Measurements from ENCODE around the gene PEX14.

Gene PEX14

GRCh38 chr1:10620776-10621175 lies 146.0 kb downstream of the PEX14 start:
- no peak for DNase-seq (ENCODE audit: low spot score)

DNA sequence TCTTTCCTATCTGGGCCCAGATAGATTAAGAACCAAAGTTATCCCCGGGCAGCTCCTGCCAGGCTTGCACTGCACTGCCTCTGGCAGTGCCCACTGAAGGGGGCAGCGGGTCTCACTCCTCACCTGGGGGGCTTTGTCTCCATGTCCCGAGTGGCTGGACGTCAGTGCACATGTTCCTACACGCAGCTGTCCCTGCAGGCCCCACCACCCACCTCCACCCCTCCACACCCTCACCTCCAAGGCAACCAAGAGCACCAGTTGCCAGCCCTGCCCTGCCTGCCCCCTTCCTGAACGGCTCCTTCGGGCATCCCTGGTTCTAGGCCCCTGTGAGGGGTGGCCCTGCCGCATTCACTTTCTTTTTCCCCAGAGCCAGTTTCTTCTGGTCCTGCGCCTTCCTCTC lies 147.2 kb downstream of the PEX14 start:
- no peak for DNase-seq (ENCODE audit: low spot score)

DNA sequence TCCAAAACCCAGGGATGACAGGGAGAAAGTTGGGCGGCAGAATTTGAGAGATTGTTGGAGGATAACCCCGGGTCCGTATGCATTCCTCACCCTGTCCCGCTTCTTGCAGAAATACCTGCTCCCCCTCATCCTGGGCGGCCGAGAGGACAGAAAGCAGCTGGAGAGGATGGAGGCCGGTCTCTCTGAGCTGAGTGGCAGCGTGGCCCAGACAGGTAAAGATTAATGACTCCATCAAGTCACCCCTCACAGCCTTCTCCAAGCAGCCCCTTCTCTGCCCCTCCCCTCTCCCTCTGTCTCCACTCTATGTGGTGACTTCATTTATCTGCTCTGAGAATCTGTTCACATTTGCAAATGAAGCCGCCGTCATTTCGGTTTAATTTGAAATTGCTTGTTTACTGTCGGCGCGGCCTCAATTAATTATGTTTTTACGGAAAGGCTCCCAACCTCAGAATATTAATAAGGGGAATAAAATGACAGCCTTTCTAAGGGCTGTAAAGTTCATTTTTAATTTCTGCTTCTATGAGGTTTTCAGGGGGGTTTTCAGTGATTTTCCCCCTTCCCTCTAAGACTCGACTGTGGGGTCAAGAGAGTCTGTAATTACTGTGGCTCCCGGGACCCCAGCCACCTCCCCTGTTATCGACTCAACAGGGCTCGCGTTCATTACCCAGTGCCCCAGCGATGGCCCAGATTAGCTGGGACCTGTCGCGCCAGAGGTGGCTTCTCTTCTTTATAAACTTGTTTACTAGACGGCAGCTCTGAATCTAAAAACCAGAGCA lies 148.3 kb downstream of the PEX14 start:
- DNase-seq (ENCODE audit: low spot score): no peak

DNA sequence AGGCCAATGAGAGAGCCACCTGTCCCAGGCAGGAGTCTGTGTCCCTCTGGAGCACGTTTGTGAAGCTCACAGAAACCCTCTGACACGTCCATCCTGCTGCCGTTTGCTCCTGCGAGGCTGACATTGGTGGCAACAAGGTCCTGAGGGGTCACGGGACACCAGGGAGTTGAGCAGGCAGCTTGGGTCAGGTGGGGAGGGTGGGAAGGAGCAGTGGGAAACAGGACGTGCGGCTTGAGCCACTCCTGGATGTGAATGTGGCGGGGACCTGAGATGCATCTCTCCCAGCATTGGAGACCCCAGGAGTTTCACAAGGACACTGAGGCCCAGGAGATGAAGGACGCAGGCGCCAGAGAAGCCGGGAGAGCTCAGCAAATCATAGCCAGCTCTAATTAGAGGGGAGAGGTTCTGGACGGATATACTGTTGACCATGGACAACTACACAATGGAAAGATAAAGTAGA lies 149.0 kb downstream of the PEX14 start:
- DNase-seq (ENCODE audit: low spot score): no peak

- DNase-seq (ENCODE audit: low spot score): no peak
Measured at GRCh38 chr1:10624256-10625050, 149.7 kb downstream of the PEX14 start.

- DNase-seq (ENCODE audit: low spot score): no peak
Measured at GRCh38 chr1:10625076-10625475, 150.3 kb downstream of the PEX14 start.

DNA sequence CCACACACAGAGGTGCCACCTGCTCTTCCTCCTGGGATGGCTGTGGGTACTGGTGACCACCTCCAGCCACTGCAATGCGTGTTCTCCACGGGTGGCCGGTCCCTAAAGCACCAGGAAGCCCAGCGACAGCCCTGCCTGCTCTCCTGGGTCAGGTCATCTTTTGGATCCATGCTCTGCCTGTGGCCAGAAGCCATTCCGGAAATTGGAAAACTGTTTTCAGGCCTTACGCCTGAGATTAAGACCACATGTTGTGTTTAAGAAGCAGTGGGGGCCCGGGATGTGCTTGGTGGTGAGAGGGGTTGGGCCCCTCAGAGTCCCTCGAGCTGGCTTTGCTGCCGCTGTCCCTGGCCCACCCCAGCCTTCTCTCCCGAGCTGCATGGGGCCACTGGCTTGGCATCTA lies 150.8 kb downstream of the PEX14 start:
- DNase-seq (ENCODE audit: low spot score): no peak

DNA sequence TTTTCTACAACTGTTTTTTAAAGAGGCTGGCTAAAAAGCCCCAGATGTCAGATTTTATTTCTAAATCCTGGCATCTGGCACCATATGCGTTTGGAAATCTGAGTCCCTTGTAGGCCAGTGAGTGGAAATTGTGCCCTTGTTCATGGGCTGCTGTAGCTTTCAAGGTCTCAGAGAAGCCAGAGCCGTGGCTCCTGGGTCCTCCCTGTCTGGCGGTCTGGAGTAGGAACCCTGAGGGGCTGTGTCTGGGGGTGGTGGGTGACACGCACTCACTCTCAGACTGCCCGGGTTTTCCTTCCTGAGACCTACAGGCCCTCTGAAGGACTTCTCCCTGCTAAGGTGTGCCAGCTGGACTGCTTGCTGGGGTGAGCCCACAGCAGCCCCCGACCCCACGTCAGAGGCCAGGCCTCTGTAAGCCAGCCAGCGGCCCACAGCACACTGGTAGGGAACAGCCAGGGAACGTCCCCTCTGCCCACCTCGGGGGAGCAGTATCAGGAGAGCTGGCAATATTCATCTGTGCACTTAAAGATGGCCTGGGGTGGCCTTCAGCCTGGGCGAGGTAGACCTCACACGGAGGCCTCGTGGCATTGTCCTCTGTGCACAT lies 151.5 kb downstream of the PEX14 start:
- DNase-seq (ENCODE audit: low spot score): no peak

DNA sequence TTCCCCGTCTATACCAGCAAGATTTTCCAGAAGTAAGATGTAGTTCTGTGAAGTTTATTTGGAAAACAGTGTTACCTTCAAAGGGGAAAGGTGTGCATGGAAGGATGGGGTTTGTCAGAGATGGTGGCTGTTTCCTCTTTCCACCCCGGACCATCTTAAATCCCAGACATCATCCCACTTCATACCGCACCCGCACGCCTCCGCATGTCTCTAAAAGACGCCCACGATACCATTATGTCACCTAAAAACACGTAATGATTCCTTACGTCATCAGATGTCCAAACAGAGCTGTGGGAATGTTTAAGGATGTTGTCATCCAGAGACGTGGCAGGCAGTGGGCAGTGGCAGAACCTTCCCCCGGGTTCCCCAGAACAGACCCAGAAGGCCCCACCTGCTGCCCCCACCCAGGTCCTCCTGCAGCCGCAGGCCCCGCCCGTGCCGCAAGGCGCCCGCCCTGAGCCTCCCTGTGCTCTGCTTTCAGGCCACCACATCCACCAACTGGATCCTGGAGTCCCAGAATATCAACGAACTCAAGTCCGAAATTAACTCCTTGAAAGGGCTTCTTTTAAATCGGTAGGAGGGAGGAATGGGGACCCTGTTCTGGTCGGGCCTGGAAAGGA lies 152.2 kb downstream of the PEX14 start:
- no peak for DNase-seq (ENCODE audit: low spot score)

DNA sequence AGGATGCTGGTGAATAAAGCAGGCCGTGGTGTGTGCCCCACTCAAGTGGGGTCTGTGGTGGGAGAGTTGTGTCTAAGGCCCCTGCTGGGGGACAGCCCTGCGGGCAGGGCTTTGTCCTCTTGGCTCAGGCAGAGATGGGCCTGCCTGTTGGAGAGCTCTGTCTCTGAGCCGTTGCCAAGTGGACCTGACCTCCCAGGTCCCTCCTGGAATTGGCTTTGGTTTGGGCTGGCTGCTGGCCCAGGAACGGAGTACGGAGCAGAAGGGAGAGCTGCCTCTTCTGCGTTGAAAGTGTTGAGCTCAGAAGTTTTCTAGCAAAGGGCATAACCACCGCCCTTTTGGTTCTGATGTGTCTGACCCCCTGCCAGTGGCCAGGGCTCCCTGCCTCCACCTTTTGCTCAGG lies 153.9 kb downstream of the PEX14 start:
- DNase-seq (ENCODE audit: low spot score): no peak

DNA sequence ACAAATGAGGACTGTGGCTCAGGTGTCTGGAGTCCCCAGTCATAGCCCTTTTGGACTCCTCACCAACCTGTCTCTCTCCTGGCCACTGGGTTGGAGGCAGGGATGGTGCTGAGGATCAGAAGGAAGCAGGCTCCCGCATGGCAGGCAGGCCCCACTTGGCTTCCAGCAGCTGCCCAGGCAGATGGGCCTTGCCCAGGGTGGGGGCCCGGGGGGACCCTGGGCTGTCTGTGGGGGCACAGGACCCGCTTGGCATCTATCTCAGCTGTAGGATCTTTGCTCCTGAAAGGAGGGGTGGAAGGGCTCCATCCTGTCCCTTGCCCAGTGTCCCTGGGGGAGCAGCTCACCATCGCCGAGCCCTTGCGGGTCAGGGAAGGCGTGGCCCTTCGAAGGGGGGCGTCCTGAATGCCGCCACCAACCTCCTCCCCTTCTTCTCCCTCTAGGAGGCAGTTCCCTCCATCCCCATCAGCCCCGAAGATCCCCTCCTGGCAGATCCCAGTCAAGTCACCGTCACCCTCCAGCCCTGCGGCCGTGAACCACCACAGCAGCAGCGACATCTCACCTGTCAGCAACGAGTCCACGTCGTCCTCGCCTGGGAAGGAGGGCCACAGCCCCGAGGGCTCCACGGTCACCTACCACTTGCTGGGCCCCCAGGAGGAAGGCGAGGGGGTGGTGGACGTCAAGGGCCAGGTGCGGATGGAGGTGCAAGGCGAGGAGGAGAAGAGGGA lies 154.5 kb downstream of the PEX14 start:
- no peak for DNase-seq (ENCODE audit: low spot score)

GRCh38 chr1:10629816-10630571 lies 155.2 kb downstream of the PEX14 start:
- no peak for DNase-seq (ENCODE audit: low spot score)

DNA sequence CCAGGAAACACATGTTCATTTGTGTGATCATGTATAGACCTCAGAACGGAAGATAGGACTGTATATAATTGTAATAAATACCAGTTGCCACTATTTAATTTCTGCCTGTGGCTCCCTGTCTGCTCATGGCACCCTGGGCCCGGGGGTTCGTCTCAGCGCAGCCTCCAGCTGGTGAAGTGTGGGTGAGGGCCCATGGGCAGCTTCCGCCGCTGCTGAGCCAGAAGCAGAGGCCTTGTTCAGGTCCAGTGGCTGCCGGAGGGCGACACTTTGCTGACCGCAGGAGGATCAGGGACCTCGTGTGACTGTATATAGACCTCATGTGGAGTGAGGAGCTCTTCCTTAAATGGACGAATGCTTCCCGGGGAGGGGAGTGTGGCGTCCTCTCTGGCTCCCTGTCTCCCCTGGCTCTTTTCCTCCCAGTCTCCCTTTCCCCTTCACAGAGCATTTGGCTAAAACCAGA lies 155.9 kb downstream of the PEX14 start:
- no peak for DNase-seq (ENCODE audit: low spot score)

- no peak for DNase-seq (ENCODE audit: low spot score)
Measured at GRCh38 chr1:10631121-10631810, 156.5 kb downstream of the PEX14 start.

GRCh38 chr1:10631811-10632593 lies 157.3 kb downstream of the PEX14 start:
- DNase-seq (ENCODE audit: low spot score): no peak

- no peak for DNase-seq (ENCODE audit: low spot score)
Measured at GRCh38 chr1:10632691-10633090, 157.9 kb downstream of the PEX14 start.

- DNase-seq (ENCODE audit: low spot score): no peak
Measured at GRCh38 chr1:10633416-10633815, 158.7 kb downstream of the PEX14 start.

DNA sequence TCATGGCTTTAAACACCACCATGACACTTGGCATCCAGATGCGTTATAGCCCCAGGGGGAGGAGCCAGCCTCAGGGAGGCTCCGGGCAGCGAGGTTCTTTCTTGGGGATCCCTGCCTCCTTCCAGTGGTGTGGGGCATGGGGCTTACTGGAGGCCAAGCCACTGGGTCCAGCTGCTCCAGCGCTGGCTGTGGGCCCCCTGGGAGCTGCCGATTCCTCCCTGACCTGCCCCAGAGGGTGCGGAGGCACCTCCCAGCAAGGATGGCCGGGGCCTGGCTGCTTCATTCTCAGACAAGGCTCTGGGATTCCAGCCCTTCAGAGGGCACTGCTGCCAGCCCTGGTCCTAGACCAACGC lies 159.3 kb downstream of the PEX14 start:
- DNase-seq (ENCODE audit: low spot score): no peak

DNA sequence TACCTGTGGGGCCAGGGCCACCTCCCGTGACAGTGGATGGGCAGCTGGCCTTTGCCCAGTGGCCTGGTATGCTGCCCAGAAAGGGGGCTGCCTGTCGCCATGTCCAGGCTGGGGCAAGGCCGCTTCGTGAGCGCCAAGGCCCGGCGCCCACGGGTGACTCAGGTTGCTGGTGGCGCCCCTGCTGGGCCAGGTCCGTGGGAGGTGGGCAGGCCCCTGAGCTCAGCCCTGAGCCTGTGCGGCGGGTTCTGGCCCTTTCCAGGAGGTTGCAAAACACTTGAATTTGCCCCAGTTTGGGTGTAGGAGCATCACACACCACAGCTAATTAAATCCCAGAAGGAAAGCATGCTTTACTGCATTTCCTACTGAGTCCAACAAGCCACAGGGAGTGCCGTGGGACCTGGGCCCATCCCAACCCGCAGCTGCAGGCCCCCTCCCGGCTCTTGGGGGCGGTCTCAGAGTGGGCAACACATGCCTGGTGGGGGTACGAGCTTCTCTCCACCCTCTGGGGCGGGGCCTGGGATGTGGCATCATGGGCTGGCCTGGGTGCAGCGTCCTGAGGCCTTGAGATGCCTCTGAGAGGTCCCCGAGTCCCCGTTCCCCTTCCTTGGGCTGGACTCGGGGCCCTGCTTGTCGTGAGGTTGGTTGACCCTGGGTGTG lies 159.8 kb downstream of the PEX14 start:
- no peak for DNase-seq (ENCODE audit: low spot score)
